ENCODE results near the gene UBE2B. TPM values are rescaled to one million over a fixed set of nuclear protein-coding genes. Genes with fewer than 3 reads are reported as not detected.
"Not testable (repeated sequence)": the region's sequence is repeated elsewhere in the genome, so short reads cannot be mapped to it uniquely, and the experiment has no call there.

UBE2B gene
- 108 TPM for polyA plus RNA-seq (2013, experiment 1 of 2; ENCODE audit: insufficient read length)
- 107 TPM for polyA plus RNA-seq (2013, experiment 2 of 2; ENCODE audit: insufficient read length)

DNA sequence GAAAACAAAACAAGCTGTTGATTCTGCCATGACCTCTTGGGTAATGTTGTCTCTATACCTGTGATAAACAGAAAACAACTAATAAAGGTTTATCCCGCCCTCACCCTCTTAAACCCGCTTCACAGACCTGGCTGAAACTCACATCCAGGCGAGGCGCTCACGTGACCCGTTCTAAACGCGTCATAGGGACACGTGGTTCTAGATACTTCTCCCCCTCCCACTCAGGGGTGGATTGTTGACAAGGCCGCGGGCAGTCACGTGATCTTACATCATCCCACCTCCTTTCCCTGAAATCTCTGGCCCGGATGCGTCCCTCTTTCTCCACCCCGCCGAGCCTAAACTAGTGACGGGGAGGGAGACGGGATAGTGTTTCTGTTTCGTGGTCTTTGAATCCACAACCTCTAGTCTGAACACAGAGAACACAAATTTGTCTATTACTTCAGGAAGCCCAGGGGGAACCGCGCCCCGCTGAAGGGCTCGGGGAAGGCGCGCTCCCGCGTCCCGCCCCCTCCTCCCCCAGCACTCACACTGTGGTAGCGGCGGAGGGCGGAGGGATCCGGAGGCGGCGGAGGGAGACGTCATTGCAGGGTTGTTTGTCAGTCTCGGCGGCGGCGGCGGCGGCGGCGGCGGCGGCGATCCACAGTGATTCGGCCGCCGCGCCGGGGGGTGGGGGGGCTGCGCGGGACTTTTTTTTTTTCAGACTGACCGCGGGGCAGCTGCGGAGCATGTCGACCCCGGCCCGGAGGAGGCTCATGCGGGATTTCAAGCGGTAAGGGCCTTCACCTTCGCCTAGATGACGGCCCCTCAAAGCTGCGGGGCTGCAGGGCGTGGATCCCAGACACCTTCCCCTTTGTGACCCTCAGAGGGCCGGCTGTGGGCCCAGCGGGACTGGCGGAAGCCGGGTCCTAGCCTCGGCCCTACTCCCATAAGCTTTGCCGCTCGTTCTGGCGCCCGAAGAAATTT, at the start of gene UBE2B:
TSS of gene UBE2B (plus strand) at position 699 of the 963 bp plus-strand sequence. CDS start at position 726, 27 bp downstream.
- DNase-seq, result peak; percentile 100

DNA sequence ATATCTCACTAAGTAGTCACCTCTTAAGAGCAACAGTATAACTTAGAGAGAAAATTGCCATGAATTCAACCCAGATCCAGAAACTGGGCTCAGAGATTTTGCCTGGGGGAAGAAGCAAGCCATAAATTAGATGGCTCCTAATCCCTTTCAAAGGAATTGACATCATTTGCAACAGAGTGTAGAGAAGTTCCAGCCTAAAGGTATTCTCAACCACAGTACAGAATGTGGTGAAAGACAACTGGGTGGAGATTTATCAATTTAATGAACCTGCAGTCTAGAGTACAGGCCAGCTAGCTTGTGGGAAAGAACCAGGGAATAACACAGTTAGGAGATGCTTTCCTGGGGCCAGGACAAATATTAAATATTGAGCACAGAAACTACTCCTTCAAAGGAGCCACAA, 44.0 kb upstream of the UBE2B start:
- DNase-seq, result no peak

DNA sequence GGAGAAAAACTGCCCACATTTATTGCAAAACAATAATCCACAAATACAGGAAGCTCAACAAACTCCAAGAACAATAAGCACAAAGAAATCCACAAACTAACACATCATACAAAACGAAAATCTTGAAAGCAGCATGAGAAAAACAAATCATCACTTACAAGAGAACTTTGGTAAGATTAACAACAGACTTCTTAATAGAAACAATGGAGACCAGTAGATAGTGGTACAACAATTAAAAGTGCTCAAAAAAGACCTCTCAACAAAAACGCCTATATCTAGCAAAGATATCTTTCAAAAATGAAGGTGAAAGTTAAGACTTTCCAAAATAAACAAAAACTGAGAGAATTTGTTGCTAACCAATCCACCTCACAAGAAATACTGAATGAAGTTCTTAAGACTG, 42.8 kb upstream of the UBE2B start:
- no peak for DNase-seq

DNA sequence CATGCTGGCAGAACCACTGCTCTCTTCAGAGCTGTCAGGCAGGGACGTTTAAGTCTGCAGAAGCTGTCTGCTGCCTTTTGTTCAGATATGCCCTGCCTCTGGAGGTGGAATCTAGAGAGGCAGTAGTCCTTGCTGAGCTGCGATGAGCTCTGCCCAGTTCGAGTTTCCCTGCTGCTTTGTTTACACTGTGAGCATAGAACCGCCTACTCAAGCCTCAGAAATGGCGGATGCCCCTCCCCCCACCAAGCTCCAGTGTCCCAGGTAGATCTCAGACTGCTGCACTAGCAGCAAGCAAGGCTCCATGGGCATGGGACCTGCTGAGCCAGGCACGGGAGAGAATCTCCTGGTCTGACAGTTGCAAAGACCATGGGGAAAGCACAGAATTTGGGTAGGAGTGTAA, 34.5 kb upstream of the UBE2B start:
- not testable (repeated sequence) for DNase-seq

DNA sequence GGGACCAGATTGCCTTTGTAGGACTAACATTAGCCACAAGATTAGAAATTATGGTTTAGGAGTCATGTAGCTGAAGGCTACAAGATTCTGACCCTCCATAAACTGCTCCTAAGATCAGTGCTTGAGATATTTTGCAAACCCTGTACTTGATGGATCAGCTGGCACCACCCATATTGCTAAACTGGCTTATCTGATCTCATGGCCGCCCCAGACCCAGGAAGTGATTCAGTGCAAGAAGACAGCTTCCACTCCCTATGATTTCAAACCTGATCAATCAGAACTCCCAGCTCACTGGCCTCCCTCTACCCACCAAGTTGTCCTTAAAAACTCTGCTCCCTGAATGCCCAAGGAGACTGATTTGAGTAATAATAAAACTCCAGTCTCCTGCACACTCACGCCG, 27.9 kb upstream of the UBE2B start:
- not testable (repeated sequence) for DNase-seq

DNA sequence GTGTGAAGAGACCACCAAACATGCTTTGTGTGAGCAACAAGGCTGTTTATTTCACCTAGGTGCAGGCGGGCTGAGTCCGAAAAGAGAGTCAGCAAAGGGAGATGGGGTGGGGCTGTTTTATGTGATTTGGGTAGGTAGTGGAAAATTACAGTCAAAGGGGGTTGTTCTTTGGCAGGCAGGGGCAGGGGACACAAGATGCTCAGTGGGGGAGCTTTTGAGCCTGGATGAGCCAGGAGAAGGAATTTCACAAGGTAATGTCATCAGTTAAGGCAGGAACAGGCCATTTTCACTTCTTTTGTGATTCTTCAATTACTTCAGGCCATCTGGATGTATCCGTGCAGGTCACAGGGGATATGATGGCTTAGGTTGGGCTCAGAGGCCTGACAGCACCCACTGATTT, 25.9 kb upstream of the UBE2B start:
- DNase-seq, result not testable (repeated sequence)

DNA sequence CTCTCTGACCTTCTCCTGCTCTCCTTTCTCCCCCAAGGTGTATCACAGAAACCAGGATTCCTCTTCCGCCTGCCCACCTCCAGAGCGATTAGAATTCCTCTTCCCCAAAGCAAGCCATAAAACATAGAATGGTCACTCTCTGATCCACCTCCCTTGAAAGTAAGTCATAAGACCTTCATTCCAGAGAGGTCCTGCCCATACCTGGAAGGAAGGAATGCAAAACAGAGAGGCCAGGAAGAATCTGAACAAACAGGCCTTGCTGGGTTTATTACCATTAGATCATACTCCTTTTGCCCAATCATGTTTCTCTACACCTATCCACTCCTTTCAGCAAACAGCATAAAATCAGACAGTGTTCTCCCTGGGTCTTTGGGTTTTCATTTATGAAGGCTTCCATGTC, 25.4 kb upstream of the UBE2B start:
- no peak for DNase-seq

DNA sequence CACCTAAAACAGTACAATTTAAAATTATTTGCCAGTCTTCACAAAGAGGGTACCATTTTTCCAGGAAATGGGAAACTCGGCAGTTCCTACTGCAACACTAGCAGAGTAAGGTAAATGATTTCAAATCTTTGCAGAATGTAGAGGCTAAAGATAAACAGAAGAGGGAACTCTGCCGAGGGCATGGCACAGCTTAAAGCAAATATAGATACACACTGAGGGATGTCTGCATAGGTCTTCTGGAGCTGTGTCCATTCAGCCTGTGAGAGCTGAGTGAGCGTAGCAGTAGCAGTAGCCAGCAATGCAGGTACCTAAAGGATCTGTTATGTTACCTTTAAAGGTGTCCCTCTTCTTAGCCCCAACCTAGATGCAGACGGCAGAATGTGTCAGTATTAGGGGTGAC, 21.9 kb upstream of the UBE2B start:
- DNase-seq, result no peak

DNA sequence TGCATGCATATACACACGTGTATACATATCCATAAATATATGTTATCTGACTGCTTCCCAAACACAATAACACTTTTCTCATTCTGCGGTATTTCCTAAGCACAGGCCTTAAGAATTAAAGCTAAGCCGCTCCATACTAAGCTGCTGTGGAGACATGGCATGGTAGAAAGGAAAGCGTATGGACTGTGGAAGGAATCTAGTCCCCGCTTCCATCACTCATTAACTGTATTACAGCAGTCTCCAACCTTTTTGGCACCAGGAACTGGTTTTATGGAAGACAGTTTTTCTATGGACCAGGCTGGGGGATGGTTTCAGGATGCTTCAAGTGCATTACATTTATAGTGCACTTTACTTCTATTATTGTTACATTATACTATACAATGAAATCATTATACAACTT, 15.7 kb upstream of the UBE2B start:
- no peak for DNase-seq

DNA sequence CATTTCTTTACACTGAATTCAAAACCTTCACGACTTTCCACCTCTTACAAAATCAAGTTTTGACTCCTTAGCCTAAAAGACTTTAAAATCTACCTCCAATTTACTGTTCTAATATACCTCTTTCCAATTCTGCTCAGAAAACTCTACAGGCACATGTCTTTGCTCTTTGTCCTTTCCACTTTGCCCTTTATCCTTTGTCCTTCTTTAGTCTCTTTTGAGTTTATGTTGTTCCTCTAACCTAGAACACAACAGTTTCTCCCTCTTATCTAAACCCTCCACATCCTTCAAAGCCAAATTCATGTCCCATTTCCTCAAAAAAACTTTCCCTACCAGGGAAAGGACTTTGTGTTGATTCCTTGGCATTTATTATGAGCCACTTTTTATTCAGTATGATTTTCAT, 5.8 kb upstream of the UBE2B start:
- DNase-seq, result no peak

DNA sequence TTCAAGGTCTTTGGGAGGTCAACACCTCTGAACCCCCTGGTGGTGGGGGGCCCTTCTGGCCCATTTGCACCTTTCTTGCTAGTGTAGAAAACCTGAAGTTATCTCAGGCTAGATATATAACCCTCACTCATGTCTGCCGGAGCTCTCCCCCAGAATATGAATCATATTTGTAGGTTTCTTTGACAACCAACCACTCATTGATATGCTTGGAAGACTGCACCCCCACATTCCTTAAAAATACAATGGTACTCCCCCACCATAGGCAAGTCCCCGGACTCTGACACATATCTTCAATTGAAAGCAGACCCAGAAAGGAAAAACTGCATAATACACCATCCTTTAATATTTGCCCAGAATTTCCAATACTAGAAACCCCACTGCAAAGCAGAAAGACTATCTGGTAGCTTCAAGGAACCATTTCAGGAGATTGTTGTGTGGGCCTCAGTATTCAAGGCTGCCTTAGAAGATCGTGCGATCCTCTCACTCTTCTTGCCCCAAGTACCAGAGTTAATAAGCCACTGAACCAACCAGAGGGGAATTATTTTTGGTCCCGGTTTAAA, 978 bp upstream of the UBE2B start:
- DNase-seq, result no peak

DNA sequence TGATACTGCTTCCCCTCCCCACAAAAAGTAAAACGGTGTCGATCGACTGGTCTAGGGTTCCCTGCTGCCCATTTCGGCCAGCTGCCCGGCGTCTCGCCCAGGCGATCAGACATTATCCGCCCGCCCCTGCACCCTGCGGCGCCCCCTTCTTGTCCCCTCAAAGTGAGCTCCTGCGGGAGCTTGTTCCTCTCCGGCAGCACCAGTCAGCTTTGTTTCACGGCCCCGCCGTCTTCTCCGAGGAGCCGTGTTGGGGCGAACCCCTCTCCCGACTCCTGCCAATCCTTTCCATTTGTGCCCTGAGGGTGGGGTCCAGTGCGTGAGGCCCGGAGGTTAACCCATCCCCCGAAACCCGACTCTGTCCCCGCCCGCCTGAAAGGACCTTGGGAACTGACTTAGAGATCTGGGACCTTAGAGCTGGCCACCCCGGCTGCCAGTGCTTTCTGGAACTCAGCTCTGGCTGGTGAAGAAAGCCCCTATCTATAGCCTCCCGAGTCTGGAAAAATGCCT, 518 bp downstream of the UBE2B start:
- peak; percentile 49 for DNase-seq

DNA sequence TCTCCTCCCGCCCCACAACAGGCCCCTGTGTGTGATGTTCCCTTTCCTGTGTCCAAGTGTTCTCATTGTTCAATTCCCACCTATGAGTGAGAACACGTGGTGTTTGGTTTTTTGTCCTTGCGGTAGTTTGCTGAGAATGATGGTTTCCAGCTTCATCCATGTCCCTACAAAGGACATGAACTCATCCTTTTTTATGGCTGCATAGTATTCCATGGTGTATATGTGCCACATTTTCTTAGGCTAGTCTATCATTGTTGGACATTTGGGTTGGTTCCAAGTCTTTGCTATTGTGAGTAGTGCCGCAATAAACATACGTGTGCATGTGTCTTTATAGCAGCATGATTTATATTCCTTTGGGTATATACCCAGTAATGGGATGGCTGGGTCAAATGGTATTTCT, 2.3 kb downstream of the UBE2B start:
- not testable (repeated sequence) for DNase-seq

DNA sequence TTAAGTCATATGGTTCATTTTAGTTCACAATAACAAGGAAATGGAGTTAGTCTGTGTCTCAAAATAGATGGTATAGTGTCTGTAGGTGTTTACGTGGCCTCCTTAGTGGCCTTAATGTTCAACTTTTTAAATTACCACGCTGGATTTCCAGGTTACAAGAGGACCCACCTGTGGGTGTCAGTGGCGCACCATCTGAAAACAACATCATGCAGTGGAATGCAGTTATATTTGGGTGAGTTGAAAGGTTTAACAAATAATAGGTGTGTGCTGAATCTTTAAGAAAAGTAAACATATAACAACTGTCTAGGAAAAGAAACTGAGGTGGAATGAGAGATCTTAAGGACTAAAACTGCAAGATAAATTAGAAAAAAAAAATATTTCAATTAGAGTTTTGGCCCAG, 2.9 kb downstream of the UBE2B start:
- no peak for DNase-seq

DNA sequence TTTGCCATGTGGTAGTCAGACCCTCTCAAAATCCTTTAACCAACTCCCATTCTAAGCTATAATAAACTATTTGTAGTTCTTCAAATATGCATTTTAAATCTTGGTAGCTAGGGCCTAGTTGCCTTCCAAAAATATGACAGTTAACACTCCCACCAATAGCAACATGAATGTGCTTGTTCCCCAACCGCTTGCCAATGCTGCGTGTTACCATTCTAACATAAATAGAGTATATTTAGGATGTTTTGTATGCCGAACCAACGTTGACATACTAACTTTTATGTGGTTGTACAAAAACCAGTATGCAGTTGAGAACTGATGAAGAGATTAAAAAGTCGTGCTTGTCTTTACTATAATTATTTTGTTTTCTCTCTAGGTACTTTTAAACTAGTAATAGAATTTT, 9.0 kb downstream of the UBE2B start:
- no peak for DNase-seq

DNA sequence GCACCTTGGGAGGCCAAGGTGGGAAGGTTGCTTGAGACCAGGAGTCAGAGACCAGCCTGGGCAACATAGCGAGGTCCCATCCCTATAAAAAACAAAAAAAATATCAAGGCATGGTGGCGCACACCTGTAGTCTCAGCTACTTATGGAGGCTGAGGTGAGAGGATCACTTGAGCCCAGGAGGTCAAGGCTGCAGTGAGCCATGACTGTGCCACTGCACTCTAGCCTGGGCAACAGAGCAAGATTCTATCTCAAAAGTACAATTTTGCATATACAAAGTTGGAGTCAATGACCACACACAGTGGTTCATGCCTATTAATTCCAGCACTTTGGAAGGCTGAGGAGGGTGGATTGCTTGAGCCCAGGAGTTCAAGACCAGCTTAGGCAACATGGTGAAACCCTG, 10.8 kb downstream of the UBE2B start:
- not testable (repeated sequence) for DNase-seq

DNA sequence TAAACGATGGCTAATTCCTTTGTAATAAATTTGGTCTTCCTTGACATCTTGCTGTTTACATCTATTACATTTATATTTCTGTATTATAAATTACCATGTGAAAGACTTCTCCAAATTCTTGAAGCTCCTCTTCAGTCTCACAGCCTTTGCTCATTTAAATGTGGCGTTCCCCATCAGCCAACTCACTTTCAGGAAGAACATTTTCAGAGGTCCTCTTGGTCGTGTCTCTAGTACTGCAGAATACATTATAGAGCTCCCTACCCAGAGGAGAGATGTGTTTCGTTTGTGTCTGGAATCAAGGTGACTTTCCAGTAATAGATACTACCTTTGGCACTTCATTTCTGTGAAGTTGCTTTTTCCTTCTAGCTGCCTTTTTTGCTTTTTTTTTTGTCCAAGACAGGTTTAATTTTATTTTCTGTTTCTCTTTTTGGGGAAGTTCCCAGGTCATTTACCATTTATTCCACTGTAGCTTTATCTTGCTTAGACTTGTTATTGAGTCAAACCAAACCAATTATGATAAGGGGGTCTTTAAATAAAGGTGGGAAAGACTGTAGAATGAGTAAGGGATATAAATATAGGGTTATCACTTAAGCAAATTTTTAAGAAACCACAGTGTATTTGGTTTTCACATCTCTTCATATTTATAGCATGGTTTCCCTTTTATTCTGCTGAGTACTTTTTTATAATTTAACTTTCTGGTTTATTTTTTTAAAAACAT, 12.8 kb downstream of the UBE2B start:
- DNase-seq, result no peak

DNA sequence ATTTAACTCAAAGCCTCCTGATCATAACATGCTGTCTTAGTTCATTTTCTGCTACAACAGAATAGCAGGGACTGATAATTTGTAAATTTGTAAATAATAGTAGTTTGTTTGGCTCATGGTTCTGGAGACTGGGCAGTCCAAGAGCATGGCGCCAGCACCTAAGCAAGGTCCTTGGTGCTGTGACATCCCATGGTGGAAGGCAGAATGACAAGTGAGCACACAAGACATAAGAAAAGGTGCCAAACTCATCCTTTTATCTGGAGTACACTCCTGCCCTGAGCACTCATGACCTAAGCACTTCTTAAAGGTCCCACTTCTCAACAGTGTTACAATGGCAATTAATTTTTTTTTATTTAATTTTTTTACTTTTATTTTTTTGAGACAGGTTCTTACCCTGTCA, 16.1 kb downstream of the UBE2B start:
- DNase-seq, result no peak

DNA sequence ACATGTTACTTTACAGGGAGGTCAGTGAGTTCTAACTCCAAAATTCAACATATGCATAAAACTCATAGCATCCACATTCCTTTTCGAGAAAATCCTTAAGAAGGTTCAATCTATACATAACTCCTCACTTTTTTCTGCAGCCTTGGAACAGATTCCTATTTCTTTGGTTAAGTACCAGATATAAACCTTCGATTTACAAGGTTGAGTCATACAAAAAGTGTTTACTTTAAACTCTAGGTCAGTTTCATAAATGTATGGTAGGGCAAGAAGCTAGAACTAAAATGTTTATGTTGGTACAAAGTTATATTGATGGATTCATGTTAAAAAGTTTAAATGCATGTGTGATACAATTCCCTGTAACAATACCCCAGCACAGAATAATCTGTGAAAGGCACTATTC, 20.9 kb downstream of the UBE2B start:
- DNase-seq, result no peak

DNA sequence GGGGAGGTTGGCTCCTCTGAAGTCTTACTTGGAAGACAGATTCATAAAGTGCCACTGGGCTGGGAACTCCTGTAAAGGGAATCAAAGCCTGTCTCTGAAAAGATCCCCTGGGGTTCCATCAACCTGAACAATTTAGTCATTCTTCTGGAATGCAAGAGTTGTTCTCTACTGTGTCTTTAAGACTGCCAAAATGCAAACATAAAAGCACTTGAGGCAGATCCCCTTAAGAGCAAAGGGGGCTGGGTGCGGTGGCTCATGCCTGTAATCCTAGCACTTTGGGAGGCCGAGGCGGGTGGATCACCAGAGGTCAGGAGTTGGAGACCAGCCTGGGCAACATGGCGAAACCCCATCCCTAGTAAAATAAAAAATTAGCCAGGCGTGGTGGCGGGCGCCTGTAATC, 23.6 kb downstream of the UBE2B start:
- no peak for DNase-seq

DNA sequence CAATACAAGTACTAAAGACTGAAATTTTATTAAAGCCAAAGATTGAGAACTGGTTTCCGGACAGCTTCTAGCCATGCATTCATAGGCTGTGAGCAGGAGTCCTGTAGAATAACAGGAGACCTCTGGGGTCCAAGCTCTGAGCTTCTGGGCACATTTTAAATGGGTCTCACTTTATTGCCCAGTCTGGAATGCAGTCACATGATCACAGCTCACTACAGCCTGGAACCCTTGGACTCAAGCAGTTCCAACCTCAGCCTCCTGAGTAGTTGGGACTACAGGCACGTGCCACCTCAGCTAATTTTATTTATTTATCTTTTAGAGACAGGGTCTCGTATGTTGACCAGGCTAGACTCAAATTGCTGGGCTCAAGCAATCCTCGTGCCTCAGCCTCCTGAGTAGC, 24.9 kb downstream of the UBE2B start:
- DNase-seq, result no peak

DNA sequence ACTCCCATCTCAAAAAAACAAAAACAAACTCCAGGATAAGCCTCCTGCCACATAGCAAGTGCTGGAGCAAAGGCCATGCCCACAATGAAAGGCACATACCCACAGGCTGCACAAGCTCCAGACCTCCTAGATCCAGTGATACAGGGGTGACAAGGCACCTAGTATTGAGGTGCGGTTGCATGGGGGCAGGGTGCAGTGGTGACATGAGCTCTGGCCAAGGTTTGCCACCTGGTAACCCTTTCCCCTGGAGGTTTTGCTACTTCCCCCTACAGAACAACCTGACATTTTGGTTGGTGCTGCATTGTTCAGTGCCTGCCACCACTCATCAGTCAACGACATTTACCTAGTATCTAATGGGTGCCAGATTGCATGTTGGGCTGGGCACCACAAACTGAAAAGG, 25.8 kb downstream of the UBE2B start:
- no peak for DNase-seq

DNA sequence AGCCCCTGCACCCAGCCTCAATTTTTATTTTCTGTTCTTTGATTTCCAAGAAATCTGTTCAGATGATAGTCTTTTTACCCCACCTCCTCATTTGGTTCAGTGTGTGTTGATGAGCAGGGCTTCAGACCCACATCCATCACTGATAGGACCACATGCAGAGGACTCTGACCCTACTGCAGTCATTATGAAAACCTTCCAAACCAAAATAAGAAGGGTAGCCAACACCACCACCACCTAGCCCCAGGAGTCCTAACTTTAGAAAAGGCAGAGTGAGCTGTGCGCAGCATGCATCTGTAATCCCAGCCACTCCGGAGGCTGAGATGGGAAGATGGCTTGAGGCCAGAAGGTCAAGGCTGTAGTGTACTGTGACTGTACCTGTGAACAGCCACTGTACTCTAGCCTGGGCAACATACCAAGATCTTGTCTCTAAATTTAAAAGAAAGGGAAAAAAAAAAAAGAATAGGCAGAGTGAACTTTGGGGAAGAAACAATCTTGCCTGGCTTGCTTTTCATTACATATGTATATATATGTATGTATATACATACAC, 27.3 kb downstream of the UBE2B start:
- no peak for DNase-seq
